Esophagus muscularis mucosa (tissue), 4 donors: Measurements from ENCODE around the gene UBE2U. TPM values are rescaled to one million over a fixed set of nuclear protein-coding genes. Genes with fewer than 3 reads are reported as not detected.

Experiments used
- DNase-seq: peaks from one replicate; pipeline ENCODE4 v3.0.0-alpha.2; 2017; ENCODE audit errors: extremely low spot score
- H3K27ac ChIP-seq, 4 donors: fragments of 200-600 bp; sonication (generic); replicated peaks in 1 of 4; 1 replicate in 3 of 4; 2 replicates in 1 of 4; pipeline ENCODE4 v1.5.1; 2016 to 2019; ENCODE audit warnings: mild to moderate bottlenecking in 1 of 4
- H3K27me3 ChIP-seq, 4 donors: fragments of 200-600 bp; sonication (generic); one replicate each; pipeline versions ENCODE4 v1.5.1 to v1.6.0; 2016 to 2019
- H3K36me3 ChIP-seq, 4 donors: fragments of 200-600 bp; sonication (generic); one replicate each; pipeline ENCODE4 v1.5.1; 2016 to 2019
- H3K4me1 ChIP-seq, 4 donors: fragments of 200-600 bp; sonication (generic); one replicate each; pipeline ENCODE4 v1.5.1; 2016 to 2019
- H3K4me3 ChIP-seq, 4 donors: fragments of 200-600 bp; sonication (generic); 1 replicate in 2 of 4; 2 replicates in 2 of 4; pipeline ENCODE4 v1.5.1; 2016 to 2019; ENCODE audit warnings: mild to moderate bottlenecking in 4 of 4, moderate library complexity in 1 of 4
- H3K9me3 ChIP-seq, 4 donors: fragments of 200-600 bp; sonication (generic); 1 replicate in 3 of 4; 2 replicates in 1 of 4; pipeline ENCODE4 v1.5.1; 2016 to 2019
- EP300 ChIP-seq: sonication (generic); formaldehyde crosslinking; IDR thresholded peaks from one replicate; pipeline ENCODE4 v1.6.1; 2017; ENCODE audit warnings: antibody characterized with exemption
- POLR2A ChIP-seq: fragments of 450-650 bp; IDR thresholded peaks from one replicate; pipeline ENCODE4 v1.6.1; 2017; ENCODE audit warnings: antibody characterized with exemption, moderate library complexity, mild to moderate bottlenecking, low read depth
- POLR2AphosphoS5 ChIP-seq, 2 donors: sonication (generic); formaldehyde crosslinking; IDR thresholded peaks; one replicate each; pipeline ENCODE4 v1.6.1; 2017; ENCODE audit warnings: antibody characterized with exemption in 2 of 2
- WGBS: methylation state at CpG from one replicate; pipeline ENCODE4 v1.1.5; 2018; 5-methylcytosine and 5-hydroxymethylcytosine counted together
- intact Hi-C: fragments of 100-400 bp; cut with DNase I; formaldehyde crosslinking; loops from one replicate; pipeline ENCODE4 v1.15.1; 2023
- total RNA-seq, 4 donors: library from RNA; depleted of rRNA; stranded (reverse); fragments of >200 nt; gene quantifications; one replicate each; pipeline versions ENCODE4 v1.1.0 to v1.2.1, GENCODE V29; 2016
- TF ChIP-seq, protein P1 (sequence below), 3 experiments: fragments of 200-600 bp in 2 of 3; fragments of 450-650 bp in 1 of 3; sonication (generic) in 2 of 3; IDR thresholded peaks; one replicate each; pipeline ENCODE4 v1.5.1; 2017 to 2019; ENCODE audit warnings: antibody characterized with exemption in 3 of 3, mild to moderate bottlenecking in 2 of 3, moderate library complexity in 1 of 3

Gene UBE2U
- total RNA-seq, 4 donors from 2014 or later = not detected

DNA sequence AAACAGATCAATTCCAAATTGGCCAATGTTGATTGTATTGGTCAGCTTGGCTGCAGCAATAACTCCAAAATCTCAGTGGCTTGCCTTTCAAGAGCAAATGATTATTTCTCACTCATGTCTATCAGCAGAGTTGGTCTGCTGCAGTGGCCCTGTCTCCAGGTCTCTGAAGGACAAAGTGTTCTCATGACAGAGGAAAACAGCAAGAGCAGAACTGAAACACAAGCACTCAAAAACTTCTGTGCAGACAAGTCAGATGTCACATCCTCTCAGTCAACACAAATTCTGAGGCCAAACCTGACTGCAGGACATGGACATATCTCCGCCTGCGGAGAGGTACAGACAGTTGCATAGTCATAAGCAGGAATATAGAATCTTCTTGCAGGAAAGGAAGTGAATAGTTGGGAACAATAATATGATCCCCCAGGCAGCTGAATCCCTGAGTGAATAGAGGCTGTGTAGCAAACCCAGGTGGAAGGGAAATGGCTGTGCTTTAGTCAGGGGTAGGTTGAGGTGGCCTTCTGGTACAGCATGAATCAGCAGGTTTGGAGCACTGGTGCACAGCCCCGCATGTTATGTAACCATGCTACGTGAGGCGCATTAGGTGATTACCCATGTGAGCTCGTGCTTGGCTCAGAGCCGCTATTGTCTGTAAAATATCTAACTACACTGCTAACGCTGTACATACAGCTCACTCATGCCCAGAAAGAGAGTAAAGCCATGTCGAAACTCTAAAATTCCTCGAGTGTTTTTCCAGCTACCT lies 17.1 kb upstream of the UBE2U start:
- 86% methylated on average over 10 of the region's 10 CpGs for WGBS

DNA sequence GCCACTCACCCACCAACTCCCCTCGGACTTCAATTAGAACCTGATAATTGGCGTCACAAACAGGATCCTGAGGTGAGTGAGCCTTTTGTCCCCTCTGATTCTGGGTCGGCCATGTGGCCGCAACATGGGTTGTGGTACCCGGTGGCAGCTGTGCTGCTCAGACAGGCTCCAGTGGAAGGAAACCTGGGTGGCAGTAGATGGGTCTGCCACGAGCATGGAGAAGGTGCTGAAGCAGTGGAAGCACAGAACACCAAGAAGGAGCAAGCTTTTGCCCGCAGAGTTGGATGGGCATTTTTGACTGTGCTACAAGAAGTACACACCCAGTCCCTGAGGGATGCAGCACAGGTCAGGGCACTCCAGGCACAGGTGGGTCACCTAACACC lies 16.5 kb upstream of the UBE2U start:
- no peak for DNase-seq
- 89% methylated on average over 6 of the region's 7 CpGs for WGBS
- TF ChIP-seq POLR2AphosphoS5 (IDR thresholded peaks at IDR 0.05) = no peak
- no peak for TF ChIP-seq POLR2A
- TF ChIP-seq, protein P1, sequence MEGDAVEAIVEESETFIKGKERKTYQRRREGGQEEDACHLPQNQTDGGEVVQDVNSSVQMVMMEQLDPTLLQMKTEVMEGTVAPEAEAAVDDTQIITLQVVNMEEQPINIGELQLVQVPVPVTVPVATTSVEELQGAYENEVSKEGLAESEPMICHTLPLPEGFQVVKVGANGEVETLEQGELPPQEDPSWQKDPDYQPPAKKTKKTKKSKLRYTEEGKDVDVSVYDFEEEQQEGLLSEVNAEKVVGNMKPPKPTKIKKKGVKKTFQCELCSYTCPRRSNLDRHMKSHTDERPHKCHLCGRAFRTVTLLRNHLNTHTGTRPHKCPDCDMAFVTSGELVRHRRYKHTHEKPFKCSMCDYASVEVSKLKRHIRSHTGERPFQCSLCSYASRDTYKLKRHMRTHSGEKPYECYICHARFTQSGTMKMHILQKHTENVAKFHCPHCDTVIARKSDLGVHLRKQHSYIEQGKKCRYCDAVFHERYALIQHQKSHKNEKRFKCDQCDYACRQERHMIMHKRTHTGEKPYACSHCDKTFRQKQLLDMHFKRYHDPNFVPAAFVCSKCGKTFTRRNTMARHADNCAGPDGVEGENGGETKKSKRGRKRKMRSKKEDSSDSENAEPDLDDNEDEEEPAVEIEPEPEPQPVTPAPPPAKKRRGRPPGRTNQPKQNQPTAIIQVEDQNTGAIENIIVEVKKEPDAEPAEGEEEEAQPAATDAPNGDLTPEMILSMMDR (IDR thresholded peaks at IDR 0.05) = no peak
- no peak for TF ChIP-seq EP300
- Histone ChIP-seq H3K27me3 (no peaks in the 10 kb centered on the region), H3K9me3 (no peaks in the 10 kb centered on the region), H3K27ac (no peak overlapping the region), H3K36me3 (no peaks in the 10 kb centered on the region), H3K4me3 (no peak overlapping the region), H3K4me1 (peaks cover 0 to 6% (median 2%) of the 10 kb centered on the region in 4 donors)
- intact Hi-C loops = no loop called here

More for the DNA sequence above, 17.1 kb upstream of the UBE2U start:
- peak; percentile 82 for DNase-seq
- Histone ChIP-seq H3K36me3 (no peaks in the 10 kb centered on the region), H3K27me3 (no peaks in the 10 kb centered on the region), H3K27ac (no peak overlapping the region), H3K4me3 (no peak overlapping the region), H3K4me1 (peaks cover 0 to 6% (median 2%) of the 10 kb centered on the region in 4 donors), H3K9me3 (no peaks in the 10 kb centered on the region)
- intact Hi-C loops = no loop called here
- TF ChIP-seq POLR2AphosphoS5 (IDR thresholded peaks at IDR 0.05) = no peak
- TF ChIP-seq POLR2A = no peak
- no peak for TF ChIP-seq EP300
- TF ChIP-seq, protein P1 (IDR thresholded peaks at IDR 0.05) = no peak

DNA sequence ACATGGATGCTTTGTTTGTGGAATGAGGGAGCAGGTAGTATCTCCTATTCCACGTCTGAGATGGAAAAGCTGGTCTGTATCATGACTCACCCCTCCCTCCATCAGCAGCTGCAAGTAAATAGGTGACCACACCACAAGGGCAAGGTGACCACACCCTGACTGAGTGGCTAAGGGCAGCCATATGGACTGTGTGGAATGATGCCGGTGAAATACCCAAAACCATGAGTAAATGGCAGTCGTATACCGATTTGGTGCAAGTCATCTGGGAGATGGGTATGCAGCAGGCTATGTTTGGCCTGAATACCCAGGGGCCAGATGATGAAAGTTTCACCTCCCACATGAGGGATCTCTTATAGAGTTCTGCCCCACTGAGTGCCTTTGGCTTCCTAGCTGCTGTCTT lies 15.8 kb upstream of the UBE2U start:
- no peak overlapping the region for H3K27ac ChIP-seq
- peak; percentile 74 for DNase-seq
- peaks cover 0 to 6% (median 2%) of the 10 kb centered on the region in 4 donors for H3K4me1 ChIP-seq
- H3K27me3 ChIP-seq = no peaks in the 10 kb centered on the region
- 86% methylated on average over 1 of the region's 4 CpGs for WGBS
- TF ChIP-seq POLR2AphosphoS5 (IDR thresholded peaks at IDR 0.05) = no peak
- TF ChIP-seq POLR2A = no peak
- TF ChIP-seq EP300 = no peak
- TF ChIP-seq, protein P1 (IDR thresholded peaks at IDR 0.05) = no peak
- no peaks in the 10 kb centered on the region for H3K36me3 ChIP-seq
- H3K4me3 ChIP-seq = no peak overlapping the region
- intact Hi-C loops = no loop called here
- H3K9me3 ChIP-seq = no peaks in the 10 kb centered on the region

DNA sequence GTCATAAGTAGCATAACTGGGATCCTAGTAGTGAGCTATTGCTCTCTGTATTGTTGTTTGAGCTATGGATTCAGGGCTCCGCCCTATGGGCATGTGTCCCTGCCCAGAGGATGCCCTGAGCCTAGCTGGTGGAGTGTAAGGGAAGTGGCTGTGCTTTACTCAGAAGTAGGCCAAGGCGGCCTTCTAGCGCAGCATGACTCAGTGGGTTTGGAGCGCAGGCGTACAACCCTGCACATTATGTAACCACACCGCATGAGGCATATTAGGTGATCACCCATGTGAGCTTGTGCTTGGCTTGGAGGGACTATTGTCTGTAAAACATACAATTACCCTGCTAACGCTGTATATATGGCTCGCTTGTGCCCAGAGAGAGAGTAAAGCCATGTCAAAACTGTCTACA lies 11.1 kb upstream of the UBE2U start:
- 95% methylated on average over 5 of the region's 8 CpGs for WGBS
- TF ChIP-seq, protein P1 (IDR thresholded peaks at IDR 0.05) = no peak
- TF ChIP-seq POLR2AphosphoS5 (IDR thresholded peaks at IDR 0.05) (no peak), EP300 (no peak), POLR2A (no peak)
- H3K4me3 ChIP-seq = no peak overlapping the region
- H3K36me3 ChIP-seq = no peaks in the 10 kb centered on the region
- H3K27me3 ChIP-seq = no peaks in the 10 kb centered on the region
- no peak for DNase-seq
- no peak overlapping the region for H3K27ac ChIP-seq
- no peaks in the 10 kb centered on the region for H3K4me1 ChIP-seq
- no peaks in the 10 kb centered on the region for H3K9me3 ChIP-seq
- intact Hi-C loops = no loop called here
